ENCODE results near the gene NDUFS2.
"Not testable (repeated sequence)": the region's sequence is repeated elsewhere in the genome, so short reads cannot be mapped to it uniquely, and the experiment has no call there.

The NDUFS2 gene

GRCh38 chr1:161222175-161223019 lies 20.2 kb downstream of the NDUFS2 start:
- DNase-seq = no peak

- DNase-seq = no peak
Observed at GRCh38 chr1:161223805-161224694, 21.9 kb downstream of the NDUFS2 start.

- DNase-seq = not testable (repeated sequence)
Observed at GRCh38 chr1:161224695-161225087, 22.5 kb downstream of the NDUFS2 start.

GRCh38 chr1:161225178-161225533 lies 23.0 kb downstream of the NDUFS2 start:
- no peak for DNase-seq

- peak; percentile 90 for DNase-seq
Observed at GRCh38 chr1:161225534-161226319, 23.6 kb downstream of the NDUFS2 start, which contains the start of gene TOMM40L. Gene TOMM40L, plus strand, starts transcription at chr1:161226060. Its CDS starts 430 bp downstream, at chr1:161226490.

GRCh38 chr1:161226320-161226711 lies 24.1 kb downstream of the NDUFS2 start:
- no peak for DNase-seq

GRCh38 chr1:161226759-161227158 lies 24.6 kb downstream of the NDUFS2 start:
- no peak for DNase-seq

GRCh38 chr1:161227196-161227871 lies 25.2 kb downstream of the NDUFS2 start:
- DNase-seq = peak; percentile 40

- no peak for DNase-seq
Observed at GRCh38 chr1:161228032-161228431, 25.9 kb downstream of the NDUFS2 start.

GRCh38 chr1:161229896-161230295 lies 27.7 kb downstream of the NDUFS2 start:
- DNase-seq = no peak

- DNase-seq = no peak
Observed at GRCh38 chr1:161230762-161231161, 28.6 kb downstream of the NDUFS2 start.

- no peak for DNase-seq
Observed at GRCh38 chr1:161233102-161233501, 30.9 kb downstream of the NDUFS2 start.

- DNase-seq = no peak
Observed at GRCh38 chr1:161235957-161236775, 34.0 kb downstream of the NDUFS2 start.

- DNase-seq = no peak
Observed at GRCh38 chr1:161238039-161238473, 35.9 kb downstream of the NDUFS2 start, which contains the start of gene NR1I3. Gene NR1I3, minus strand, starts transcription at chr1:161238203. Its CDS starts 1,638 bp downstream, at chr1:161236565.

- DNase-seq = no peak
Observed at GRCh38 chr1:161241682-161242081, 39.5 kb downstream of the NDUFS2 start.

- no peak for DNase-seq
Observed at GRCh38 chr1:161242313-161242712, 40.1 kb downstream of the NDUFS2 start.

GRCh38 chr1:161244888-161245287 lies 42.7 kb downstream of the NDUFS2 start:
- DNase-seq = no peak

GRCh38 chr1:161250100-161250499 lies 47.9 kb downstream of the NDUFS2 start:
- DNase-seq = not testable (repeated sequence)

GRCh38 chr1:161250829-161251228 lies 48.7 kb downstream of the NDUFS2 start:
- DNase-seq = no peak

- DNase-seq = no peak
Observed at GRCh38 chr1:161251579-161251978, 49.4 kb downstream of the NDUFS2 start.

- DNase-seq = not testable (repeated sequence)
Observed at GRCh38 chr1:161255302-161255701, 53.1 kb downstream of the NDUFS2 start.
